Ascending aorta (tissue), 2 donors: ENCODE data around the gene SUCLG2. TPM values are rescaled to one million over a fixed set of nuclear protein-coding genes. Genes with fewer than 3 reads are reported as not detected.

ENCODE experiments used
- DNase-seq, 2 donors: peaks; one replicate each; pipeline ENCODE4 v3.0.0-alpha.2; 2019; ENCODE audit warnings: low spot score in 2 of 2
- H3K27ac ChIP-seq, 2 donors: fragments of 200-600 bp; sonication (generic); one replicate each; pipeline ENCODE4 v1.5.1; 2016 to 2017; ENCODE audit warnings: mild to moderate bottlenecking in 1 of 2
- H3K27me3 ChIP-seq: fragments of 200-600 bp; sonication (generic); one replicate; pipeline ENCODE4 v1.5.1; 2017
- H3K36me3 ChIP-seq, 2 donors: fragments of 200-600 bp; sonication (generic); one replicate each; pipeline ENCODE4 v1.5.1; 2016
- H3K4me1 ChIP-seq, 2 donors: fragments of 200-600 bp; sonication (generic); one replicate each; pipeline ENCODE4 v1.5.1; 2016 to 2017; ENCODE audit warnings: mild to moderate bottlenecking in 1 of 2
- H3K4me3 ChIP-seq, 2 donors: fragments of 200-600 bp; sonication (generic); one replicate each; pipeline ENCODE4 v1.5.1; 2016 to 2017; ENCODE audit warnings: mild to moderate bottlenecking in 1 of 2
- H3K9me3 ChIP-seq, 2 donors: fragments of 200-600 bp; sonication (generic); one replicate each; pipeline ENCODE4 v1.5.1; 2016
- intact Hi-C: fragments of 100-400 bp; cut with DNase I; formaldehyde crosslinking; loops from one replicate; pipeline ENCODE4 v1.15.1; 2023
- total RNA-seq: library from RNA; depleted of rRNA; stranded (reverse); fragments of >200 nt; gene quantifications from one replicate; pipeline ENCODE4 v1.1.0, GENCODE V29; 2016
- TF ChIP-seq, protein P1 (sequence below), 3 experiments: fragments of 200-600 bp in 2 of 3; fragments of 450-650 bp in 1 of 3; sonication (generic) in 2 of 3; IDR thresholded peaks; one replicate each; pipeline ENCODE4 v1.5.1; 2016 to 2019; ENCODE audit warnings: antibody characterized with exemption in 3 of 3, mild to moderate bottlenecking in 1 of 3, moderate library complexity in 1 of 3

The SUCLG2 gene, protein sequence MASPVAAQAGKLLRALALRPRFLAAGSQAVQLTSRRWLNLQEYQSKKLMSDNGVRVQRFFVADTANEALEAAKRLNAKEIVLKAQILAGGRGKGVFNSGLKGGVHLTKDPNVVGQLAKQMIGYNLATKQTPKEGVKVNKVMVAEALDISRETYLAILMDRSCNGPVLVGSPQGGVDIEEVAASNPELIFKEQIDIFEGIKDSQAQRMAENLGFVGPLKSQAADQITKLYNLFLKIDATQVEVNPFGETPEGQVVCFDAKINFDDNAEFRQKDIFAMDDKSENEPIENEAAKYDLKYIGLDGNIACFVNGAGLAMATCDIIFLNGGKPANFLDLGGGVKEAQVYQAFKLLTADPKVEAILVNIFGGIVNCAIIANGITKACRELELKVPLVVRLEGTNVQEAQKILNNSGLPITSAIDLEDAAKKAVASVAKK
- total RNA-seq = 33.6 TPM

DNA sequence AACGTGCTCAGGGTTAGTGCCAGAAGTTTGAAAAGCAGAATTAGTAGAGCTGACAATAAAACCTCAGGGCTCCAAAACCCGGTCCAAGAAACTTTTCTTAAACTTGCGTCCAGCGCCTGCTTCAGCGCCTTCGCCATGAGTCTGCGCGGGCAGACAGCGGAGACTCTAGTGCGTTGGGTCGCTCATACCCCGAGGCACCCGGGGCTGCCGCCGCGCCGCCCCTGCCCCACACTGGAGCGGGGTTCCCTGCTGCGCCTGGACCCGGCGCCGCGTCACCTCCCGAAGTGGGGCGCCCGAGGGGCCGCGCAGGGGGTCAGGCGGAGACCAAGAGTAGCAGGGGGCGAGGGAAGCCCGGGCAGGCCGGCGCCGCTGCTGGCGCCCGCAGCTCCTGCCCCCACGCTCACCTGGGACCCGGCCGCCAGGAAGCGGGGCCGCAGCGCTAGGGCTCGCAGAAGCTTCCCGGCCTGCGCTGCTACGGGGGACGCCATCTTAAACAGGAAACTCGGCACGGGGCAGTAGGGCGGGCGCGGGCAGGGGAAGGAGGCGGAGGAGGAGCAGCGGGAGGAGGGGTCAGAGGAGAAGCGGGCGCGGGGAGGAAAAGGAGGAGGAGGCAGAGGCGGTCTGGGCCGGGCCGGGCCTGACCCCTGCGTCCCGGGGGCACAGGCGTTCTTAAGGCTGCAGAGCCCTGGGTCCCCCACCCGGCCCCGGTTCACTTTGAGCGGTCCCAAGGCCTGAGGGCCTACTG lies at the start of gene SUCLG2:
Gene SUCLG2 (minus strand): TSS at position 514 of the 745 bp plus-strand sequence. CDS start 26 bp downstream, at position 488.
- TF ChIP-seq, protein P1, sequence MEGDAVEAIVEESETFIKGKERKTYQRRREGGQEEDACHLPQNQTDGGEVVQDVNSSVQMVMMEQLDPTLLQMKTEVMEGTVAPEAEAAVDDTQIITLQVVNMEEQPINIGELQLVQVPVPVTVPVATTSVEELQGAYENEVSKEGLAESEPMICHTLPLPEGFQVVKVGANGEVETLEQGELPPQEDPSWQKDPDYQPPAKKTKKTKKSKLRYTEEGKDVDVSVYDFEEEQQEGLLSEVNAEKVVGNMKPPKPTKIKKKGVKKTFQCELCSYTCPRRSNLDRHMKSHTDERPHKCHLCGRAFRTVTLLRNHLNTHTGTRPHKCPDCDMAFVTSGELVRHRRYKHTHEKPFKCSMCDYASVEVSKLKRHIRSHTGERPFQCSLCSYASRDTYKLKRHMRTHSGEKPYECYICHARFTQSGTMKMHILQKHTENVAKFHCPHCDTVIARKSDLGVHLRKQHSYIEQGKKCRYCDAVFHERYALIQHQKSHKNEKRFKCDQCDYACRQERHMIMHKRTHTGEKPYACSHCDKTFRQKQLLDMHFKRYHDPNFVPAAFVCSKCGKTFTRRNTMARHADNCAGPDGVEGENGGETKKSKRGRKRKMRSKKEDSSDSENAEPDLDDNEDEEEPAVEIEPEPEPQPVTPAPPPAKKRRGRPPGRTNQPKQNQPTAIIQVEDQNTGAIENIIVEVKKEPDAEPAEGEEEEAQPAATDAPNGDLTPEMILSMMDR (IDR thresholded peaks at IDR 0.05) = no peak
- intact Hi-C loops = loop anchor here (5.0 kb wide), 2 partner anchors 47 to 657 kb away; partner anchors contain the start of gene KBTBD8
- peak within 1 kb of the TSS; percentile 84 to 86 for H3K4me3 ChIP-seq
- H3K9me3 ChIP-seq = no peaks in the 10 kb centered on the region
- H3K36me3 ChIP-seq = no peaks in the 10 kb centered on the region
- peak; percentile 62 to 95 for DNase-seq
- H3K27ac ChIP-seq = peak within 1 kb of the TSS; percentile 92 to 99
- peaks cover 4 to 14% of the 10 kb centered on the region in 2 donors for H3K4me1 ChIP-seq
- H3K27me3 ChIP-seq = no peaks in the 10 kb centered on the region

DNA sequence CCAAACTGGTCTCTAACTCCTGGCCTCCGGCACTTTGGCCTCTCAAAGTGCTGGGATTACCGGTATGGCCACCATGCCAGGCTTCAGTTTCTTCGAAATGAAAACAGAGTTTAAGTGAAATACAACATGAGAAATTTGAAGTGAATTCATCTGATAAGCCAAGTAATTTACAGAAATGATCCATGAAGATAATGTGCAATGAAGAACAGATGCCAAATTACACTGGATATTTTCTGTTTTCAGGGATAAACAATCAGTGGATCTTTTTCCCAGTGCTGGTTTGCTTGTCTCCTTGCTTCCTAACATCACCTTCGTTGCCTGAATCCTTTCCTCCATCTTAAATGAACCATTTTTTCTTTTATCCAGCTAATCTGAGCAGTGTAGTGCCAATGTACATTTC lies 46.2 kb upstream of the SUCLG2 start:
- no peak for DNase-seq
- H3K9me3 ChIP-seq = no peaks in the 10 kb centered on the region
- H3K4me3 ChIP-seq = no peak overlapping the region
- intact Hi-C loops = no loop called here
- TF ChIP-seq, protein P1 (IDR thresholded peaks at IDR 0.05) = no peak
- no peaks in the 10 kb centered on the region for H3K27me3 ChIP-seq
- H3K4me1 ChIP-seq = no peaks in the 10 kb centered on the region
- no peaks in the 10 kb centered on the region for H3K36me3 ChIP-seq
- H3K27ac ChIP-seq = no peak overlapping the region

DNA sequence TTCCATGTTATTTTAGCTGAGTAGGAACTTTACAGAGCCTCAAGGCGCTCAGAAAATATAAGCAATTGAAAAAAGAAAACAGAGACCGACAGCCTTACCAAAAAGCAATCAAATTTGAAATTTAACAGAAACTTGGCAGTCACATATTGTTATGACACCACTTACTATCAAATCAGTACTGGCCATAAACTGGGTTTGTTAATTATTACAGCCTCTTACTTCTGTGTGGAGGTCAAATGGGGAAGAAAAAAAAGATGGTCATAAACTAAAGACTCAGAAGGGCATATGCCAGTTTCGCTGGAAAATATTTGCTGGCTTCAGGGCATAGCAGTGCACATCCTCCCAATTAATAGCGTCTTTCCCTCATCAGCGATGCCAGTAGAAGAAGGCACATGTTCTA lies 45.5 kb upstream of the SUCLG2 start:
- TF ChIP-seq, protein P1 (IDR thresholded peaks at IDR 0.05) = no peak
- H3K27ac ChIP-seq = no peak overlapping the region
- no peaks in the 10 kb centered on the region for H3K9me3 ChIP-seq
- DNase-seq = no peak
- H3K4me1 ChIP-seq = no peaks in the 10 kb centered on the region
- no peak overlapping the region for H3K4me3 ChIP-seq
- H3K27me3 ChIP-seq = no peaks in the 10 kb centered on the region
- no peaks in the 10 kb centered on the region for H3K36me3 ChIP-seq
- intact Hi-C loops = no loop called here

DNA sequence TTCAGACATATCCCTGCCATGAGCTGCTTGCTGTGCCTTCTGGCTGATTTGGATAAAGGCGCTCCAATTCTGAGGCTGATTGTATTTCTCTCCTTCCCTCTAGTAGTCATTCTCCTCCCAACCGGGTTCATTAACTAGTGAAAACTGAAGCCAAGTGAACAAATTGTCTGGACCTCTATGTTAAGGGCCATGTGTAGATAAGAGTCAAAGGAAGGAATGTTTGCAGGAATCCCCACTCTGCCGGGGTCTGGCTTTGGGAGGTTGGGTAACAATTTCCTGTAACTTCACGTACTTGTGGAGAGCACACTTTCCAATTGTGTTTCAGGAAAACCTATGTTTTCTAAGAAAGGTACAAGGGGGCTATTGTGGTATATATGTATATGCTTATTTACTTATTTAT lies 38.2 kb upstream of the SUCLG2 start:
- H3K27me3 ChIP-seq = no peaks in the 10 kb centered on the region
- DNase-seq = no peak
- H3K4me3 ChIP-seq = no peak overlapping the region
- H3K4me1 ChIP-seq = no peaks in the 10 kb centered on the region
- TF ChIP-seq, protein P1 (IDR thresholded peaks at IDR 0.05) = no peak
- intact Hi-C loops = no loop called here
- H3K27ac ChIP-seq = no peak overlapping the region
- no peaks in the 10 kb centered on the region for H3K9me3 ChIP-seq
- H3K36me3 ChIP-seq = no peaks in the 10 kb centered on the region

DNA sequence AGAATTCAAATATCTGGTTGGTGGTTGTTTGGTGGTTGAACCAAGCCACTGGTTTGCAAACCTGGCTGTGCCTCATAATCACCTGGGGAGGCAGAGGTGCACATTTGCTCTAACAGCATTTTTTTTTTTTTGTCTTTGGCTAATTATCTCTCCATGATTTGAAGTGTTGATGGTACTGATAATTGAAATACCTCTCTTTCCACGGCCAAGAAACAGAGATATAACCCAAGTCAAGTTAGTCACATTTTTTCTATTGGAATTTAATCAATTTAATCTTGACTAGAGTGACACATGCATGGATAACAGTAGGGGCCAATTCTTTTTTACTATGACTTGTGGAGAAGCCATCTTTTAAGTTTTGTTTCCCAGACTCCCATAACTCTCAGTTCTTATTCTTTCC lies 37.5 kb upstream of the SUCLG2 start:
- no peaks in the 10 kb centered on the region for H3K4me1 ChIP-seq
- no peaks in the 10 kb centered on the region for H3K36me3 ChIP-seq
- intact Hi-C loops = no loop called here
- no peaks in the 10 kb centered on the region for H3K9me3 ChIP-seq
- H3K27me3 ChIP-seq = no peaks in the 10 kb centered on the region
- H3K4me3 ChIP-seq = no peak overlapping the region
- DNase-seq = no peak
- TF ChIP-seq, protein P1 (IDR thresholded peaks at IDR 0.05) = no peak
- H3K27ac ChIP-seq = no peak overlapping the region
